HG03457 (cell line): ENCODE data around the gene NDUFA1.
"Not testable (repeated sequence)": the region's sequence is repeated elsewhere in the genome, so short reads cannot be mapped to it uniquely, and the experiment has no call there.

Experiments
- ATAC-seq: cut with Tn5 transposase; IDR thresholded peaks from one replicate; pipeline ENCODE4 v1.9.1; 2021; ENCODE audit warnings: moderate number of reproducible peaks; ENCODE audit not compliant: unreplicated experiment

Gene NDUFA1

DNA sequence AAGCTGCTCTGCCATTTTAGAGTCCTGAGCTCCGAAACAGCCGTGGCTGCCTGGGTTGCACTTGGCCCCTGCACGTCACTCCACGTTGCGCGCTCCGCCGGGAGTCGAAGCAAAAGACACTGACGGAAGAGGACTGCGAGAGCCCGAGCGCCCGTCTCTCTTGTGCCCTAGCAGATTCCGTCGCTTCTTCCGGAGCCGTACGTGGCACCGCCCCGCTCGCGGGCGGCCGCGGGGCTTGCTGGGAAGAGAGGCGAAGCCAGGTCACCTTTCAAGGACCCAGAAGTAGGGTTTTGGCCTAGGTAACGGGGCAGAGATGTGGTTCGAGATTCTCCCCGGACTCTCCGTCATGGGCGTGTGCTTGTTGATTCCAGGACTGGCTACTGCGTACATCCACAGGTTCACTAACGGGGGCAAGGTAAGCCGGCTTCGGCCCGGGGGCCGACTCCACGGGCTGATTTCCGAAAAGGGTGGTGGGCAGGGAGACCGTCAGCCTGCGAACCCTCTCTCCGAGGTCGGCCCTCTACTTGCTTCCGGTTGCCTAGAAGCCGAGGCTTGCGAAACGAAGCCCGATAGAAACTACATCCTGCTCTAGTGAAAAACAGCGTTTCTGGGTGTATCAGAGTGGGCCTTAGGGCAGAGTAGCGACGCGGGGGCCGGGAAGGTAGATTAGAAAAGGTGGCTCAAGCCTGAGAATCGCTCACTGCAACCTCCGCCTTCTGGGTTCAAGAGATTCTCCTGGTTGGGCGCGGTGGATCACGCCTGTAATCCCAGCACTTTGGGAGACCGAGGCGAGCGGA, at the start of gene NDUFA1, which contains the start of gene RNF113A:
NDUFA1 (plus strand) TSS at position 234 of the 797 bp plus-strand sequence; CDS start at position 314, 80 bp downstream.
RNF113A (minus strand) TSS at position 135 of the 797 bp plus-strand sequence; CDS start at position 15, 120 bp downstream.
- ATAC-seq: peak; percentile 94

DNA sequence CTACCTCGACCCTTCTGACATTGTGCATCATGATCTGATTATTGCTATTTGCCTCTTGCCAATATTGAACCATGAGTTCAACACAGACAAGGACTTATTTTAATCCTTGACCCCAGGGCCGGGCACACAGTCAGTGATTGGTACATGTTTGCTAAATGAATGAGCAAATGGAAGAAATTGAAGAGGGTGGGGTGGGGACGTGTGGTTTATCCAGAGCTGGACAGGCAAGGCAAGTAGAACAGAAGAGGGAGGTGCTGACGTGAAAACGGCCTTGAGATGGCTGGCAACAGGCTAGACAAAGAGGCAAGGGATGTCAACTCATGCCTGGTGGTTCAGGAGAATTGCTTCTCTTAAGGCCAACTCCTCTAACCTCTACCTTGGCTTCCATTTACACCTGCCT, 47.4 kb upstream of the NDUFA1 start:
- ATAC-seq: not testable (repeated sequence)

DNA sequence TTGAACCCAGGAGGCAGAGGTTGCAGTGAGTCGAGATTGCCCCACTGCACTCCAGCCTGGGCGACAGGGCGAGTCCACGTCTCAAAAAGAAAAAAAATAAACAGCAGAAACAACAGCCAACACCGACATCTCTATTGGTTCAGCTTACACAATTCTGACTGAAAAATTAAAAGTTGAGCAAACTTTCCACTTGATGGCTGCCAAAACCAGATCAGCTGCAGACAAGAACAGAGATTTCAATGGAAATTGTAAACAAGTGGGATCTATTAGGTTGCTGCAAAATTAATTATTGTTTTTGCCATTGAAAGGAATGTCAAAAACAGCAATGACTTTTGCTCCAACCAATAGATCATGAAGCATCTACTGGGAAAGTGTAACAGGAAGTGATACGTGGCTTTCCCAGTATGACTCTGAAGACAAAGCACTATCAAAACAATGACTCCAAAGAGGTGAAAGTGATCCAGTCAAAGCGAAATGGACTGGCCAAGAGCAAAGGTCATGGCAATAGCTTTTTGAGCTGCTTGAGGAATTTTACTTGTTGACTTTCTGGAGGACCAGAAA, 45.2 kb upstream of the NDUFA1 start:
- ATAC-seq: no peak

DNA sequence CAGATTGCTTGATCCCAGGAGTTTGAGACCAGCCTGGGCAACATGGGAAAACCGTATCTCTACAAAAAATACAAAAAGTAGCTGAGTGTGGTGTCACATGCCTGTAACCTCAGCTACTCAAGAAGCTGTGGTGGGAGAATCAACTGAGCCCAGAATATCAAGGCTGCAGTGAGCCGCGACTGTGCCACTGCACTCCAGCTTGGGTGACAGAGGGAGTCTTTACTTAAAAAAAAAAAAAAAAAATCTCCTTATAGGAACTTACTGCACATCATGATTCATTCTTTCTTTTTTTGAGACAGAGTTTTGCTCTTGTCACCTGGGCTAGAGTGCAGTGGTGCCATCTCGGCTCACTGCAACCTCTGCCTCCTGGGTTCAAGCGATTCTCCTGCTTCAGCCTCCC, 43.2 kb upstream of the NDUFA1 start:
- ATAC-seq: no peak

DNA sequence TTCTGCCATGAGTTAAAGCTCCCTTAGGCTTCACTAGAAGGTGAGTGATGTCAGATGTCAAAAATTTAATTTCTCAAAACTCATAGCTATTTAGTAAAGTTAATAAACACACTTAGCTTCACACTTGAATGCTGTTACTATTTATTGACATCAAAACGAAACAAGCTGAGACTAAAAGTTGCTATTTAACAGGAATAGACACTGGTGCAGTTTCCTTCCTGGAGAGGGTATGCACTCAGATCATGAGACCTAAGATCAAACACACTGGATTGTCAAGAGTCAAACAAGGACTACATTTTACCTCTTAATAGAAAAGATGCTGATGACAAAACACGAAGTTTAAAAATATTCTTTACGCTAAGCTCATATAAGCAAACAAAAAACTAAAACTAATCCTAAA, 37.7 kb upstream of the NDUFA1 start:
- ATAC-seq: no peak

DNA sequence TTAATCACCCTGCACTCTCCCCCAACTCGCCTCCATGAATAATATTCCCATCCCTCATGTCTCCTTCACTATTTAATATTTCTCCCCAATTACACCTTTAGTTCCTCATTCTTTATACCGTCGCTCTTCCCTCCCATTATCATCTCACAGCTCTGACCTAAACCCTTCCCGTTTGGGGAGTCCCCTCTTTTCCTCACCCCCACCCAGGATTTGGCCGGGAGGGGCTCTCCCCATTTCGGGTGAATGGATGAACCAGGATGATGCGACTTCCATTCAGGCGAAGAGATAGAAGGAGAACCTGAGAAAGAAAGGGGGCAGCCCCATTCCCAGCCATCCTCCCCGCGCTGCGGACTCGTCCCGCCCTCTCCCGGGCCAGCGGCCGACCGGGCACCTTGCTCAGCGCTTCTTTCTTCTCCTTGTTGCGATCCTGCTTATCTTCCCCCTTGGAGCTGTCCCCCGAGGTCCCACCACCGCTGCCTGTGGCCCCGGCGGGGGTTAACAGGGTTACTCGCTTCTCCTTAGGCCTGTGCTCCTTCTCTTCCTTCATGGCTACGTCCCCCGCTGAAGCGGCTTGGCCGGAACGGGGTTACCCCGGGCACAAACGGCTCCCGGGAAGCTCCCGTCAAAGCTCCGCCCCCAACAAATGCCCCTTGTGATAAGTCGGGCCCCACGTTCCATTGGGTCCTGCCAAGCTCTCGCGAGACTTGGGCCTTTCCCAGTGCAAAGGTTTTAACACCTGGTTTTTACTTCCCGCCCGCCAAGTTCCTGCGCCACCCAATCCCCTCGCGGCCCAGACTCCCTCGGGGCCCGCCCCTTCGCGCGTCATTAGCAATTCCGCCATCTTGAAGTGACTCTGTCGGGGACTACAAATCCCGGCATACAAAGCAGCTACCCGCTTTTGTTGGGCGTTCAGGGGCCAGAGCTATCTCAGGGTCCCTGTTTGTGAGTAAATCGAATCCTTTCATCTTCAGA, 19.0 kb upstream of the NDUFA1 start, which contains the start of gene UPF3B:
UPF3B (minus strand) TSS at position 582 of the 972 bp plus-strand sequence; CDS start at position 547, 35 bp downstream.
- ATAC-seq: peak; percentile 94

DNA sequence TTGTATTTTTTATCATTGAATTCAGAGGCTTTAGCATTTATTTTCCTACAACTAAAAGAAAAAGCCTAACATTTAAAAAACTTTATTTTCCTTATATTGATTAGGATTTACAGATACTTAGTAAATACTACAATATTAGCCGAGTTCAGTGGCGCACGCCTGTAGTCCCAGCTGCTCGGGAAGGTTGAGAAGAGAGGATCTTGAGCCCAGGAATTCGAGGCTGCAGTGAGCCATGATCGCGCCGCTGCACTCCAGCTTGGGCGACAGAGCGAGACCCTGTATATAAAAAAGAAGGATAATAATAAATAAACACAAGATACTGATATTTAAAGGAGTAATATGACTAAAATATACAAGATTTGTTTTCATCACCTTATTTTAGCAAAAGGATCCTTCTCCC, 18.2 kb upstream of the NDUFA1 start:
- no peak for ATAC-seq

DNA sequence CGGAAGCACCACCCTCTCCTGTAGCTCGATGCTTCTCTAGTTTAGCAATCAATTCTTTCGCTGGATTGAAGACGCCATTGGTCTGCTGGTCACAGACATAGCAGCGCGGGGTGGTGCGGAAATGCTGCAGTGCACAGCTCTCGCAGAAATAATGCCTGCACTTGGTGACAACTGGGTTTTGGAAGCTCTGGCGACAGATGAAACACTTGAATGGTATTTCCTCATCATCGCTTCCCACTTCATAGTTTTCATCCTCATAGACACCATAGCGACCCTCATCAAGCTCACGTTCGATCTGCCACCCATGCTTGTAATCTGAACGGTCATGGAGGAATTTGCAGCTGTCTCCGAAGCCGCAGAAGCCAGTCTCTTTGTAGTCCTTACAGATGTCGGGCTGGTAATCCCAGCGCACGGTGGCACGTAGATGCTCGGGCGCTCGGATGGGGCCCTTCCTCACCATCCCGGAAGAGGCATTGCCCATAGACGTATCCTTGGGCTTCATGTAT, 953 bp upstream of the NDUFA1 start:
- ATAC-seq: no peak

DNA sequence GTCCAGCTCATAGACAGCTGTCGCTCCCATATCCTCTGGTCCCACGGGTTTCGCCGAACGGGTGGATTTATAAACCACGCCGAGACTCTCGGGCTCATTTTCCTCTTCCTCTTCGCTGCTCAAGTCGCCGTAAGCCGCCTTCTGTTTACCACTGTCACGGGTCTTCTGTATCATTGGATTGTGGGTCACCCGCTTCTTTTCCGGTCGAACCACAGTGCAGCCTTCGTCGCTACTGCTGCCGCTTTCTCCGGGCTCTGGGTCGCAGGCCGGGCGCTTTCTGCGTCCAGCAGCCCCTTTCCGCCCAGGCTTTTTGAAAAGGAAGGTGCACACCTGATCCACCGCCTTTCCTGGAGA, 410 bp upstream of the NDUFA1 start:
- peak; percentile 21 for ATAC-seq

DNA sequence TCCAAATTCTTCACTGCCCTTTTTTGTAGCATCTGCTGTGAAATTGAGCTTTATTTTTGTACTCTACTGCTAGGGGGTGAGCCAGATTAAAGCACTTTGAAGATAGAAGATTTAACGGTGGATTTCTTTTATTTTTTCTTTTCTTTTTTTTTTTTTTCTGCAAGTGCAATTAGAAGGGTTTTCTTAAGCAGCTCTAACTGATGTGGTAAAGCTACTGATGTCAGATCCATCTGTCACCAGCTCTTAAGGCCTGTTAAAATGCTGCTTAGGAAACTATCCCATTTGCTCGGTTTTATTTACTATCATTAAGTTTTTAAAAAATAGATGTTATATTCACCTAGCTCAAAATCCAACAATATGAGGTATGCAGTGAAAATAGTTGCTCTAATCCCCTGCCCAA, 7.1 kb downstream of the NDUFA1 start:
- ATAC-seq: no peak

DNA sequence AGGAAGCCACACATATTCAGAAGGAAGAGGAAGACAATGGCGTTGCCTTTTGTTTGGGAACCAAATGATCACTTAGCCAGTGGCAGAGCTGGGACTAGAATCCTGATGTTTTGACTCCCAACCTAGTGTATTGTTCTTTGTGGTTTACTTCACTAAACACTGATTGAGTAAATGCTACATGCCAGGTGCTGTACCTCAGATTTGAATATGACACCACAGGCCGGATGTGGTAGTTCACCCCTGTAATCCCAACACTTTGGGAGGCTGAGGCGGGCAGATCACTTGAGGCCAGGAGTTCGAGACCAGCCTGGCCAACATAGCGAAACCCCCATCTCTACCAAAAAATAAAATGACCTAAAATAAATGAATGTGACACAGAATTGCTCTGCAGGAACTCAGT, 8.4 kb downstream of the NDUFA1 start:
- ATAC-seq: no peak

DNA sequence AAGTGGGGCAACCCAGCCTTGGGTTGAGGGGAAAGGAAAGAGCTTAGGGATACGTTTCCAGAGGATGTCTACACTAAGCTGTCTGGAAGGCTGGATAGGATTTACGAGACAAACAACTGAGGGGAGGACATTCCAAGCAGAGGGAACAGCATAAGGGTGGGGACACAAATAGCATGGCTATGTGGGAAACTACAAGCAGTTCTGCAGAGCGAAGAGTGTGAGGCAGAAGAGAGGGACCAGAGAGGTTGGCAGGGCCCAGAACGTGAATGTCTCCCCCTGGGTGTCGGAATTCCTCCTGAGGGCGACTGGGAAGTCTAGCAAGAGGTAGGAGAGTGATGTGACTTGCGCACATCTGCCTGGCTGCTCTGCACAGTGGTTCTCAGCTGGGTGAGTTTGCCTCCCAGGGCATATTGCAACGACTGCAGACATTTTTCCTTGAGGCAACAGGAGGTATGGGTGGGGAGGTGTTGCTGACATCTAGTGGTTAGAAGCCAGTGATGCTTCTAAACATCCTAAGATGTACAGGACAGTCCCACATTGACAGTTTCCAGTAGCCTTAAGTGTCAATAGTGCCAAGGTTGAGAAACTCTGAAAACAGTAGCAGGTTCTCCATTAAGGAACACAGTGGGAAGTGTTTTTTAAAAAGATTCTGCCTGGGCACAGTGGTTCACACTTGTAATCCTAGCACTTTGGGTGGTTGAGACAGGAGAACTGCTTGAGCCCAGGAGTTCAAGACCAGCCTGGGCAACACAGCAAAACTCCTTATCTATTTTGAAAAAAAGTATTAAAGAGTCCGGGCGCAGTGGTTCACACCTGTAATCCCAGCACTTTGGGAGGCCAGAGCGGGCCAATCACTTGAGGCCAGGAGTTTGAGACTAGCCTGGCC, 9.2 kb downstream of the NDUFA1 start:
- no peak for ATAC-seq

DNA sequence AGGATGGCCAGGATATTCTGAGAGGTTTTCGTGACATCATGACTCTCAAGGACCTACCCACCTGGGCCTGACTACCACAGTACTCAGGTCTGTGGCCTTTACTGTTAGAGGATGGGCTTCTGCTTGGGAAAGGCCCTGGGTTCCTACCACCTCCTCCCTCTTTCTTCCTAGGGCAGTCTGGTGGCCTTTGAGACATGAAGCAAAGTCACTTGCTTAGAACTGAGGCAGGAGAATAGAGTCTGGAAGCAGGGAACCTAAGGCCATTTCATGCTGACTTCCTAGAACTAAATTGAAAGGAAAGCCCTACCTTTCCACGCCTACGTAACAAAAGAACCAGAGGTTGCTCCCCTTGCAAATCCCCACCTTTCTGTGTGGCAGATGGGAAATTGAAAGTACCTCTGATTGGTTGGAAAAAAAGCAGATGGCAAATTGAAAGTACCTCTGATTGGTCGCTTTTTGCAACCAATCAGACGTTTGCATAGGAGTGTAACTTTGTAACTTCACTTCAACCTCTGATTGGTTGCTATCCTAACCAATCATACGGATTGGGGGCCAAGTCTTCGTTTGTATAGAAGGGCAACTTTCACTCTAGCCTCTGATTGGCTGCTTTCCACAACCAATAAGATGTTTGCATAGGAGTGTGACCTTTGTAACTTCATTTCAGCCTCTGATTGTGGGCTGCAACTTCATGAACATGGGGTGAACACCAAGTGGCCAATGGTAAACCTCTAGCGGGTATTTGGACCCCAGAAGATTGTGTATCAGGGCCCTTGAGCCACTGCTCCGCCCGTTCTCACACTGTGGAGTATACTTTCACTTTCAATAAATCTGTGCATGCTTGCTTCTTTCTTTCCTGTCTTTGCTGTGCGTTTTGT, 14.2 kb downstream of the NDUFA1 start:
- no peak for ATAC-seq

DNA sequence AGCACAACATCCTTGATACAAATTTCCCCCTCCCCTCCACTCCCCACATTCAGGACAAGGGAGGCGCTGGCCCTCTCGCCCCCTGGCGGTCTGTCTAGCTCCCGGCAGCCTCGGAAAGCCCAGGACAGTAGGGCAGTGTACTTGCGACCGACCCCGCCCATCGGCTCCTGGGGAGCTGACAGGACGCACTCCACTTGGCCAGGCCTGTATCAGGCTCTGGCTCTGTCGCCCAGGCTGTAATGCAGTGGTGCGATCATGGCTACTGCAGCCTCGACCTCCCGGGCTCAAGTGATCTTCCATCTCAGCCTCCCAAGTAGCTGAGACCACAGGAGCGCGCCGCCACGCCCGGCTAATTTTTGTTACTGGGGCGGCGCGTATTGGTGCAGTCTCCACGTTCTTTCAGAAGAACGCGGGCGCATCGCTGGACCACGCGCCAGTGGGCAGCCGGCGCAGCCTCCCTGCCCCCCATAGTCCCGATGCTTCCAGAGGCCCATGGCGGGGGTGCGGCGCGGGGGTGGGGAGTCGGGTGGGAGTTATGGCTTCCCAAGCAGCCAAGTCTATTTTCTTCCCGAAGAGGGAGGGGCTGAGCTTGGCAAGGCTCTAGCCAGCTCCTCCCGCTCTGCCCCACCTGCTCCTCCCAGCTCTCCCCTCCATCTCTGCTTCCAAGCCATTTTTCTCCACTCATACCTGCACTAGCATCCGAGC, 16.2 kb downstream of the NDUFA1 start:
- ATAC-seq: no peak

DNA sequence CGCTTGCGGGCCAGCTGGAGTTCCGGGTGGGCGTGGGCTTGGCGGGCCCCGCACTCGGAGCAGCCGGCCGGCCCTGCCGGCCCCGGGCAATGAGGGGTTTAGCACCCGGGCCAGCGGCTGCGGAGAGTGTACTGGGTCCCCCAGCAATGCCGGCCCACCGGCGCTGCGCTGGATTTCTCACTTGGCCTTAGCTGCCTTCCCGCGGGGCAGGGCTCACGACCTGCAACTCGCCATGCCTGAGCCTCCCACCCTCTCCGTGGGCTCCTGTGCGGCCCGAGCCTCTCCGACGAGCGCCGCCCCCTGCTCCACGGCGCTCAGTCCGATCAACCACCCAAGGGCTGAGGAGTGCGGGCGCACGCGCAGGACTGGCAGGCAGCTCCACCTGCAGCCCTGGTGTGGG, 19.0 kb downstream of the NDUFA1 start:
- not testable (repeated sequence) for ATAC-seq

DNA sequence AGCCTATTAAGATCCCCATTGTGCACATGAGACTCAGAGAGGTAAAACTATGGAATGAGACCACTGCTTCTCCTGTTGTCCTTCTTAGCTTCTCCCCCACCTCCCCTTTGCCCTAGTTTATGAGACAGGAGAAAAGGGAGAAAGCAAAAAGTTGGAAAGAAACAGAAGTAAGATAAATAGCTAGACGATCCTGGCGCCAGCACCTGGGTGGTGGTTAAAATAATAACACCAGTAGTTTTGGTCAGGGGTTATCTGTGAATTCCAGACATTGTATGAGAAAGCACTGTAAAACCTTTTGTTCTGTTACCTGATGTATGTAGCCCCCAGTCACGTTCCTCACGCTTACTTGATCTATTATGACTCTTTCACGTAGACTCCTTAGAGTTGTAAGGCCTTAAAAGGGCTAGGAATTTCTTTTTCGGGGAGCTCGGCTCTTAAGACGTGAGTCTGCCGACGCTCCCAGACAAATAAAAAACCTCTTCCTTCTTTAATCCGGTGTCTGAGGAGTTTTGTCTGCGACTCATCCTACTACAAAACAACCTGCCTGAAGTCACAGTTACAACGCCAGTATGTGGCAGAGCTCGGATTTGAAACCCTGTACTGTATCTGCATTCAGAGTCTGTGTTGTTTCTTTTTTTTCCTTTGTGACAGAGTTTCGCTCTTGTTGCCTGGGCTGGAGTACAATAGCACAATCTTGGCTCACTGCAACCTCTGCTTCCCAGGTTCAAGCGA, 20.5 kb downstream of the NDUFA1 start:
- not testable (repeated sequence) for ATAC-seq

DNA sequence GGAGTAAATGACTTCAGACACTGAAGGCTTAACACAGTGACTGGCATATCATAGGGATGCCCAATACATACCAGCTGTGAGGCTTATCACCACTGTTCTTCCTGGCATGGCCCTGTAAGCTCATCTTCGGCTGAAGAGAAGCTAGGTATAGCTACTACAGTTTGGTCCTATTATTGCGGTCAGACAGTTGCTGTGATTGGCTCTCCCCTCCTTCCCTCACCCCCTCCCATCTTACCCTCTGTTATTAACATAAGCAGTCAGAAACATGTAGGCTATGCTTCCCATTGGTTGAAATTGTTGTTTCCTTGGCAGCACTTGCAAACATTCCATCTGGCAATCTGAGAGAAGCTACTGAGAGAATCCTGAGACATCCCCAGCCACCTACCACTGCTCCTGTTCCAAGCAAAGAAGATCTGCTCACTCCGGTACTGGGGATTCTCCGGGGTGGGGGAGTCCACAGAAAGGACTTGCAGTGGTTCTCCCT, 24.3 kb downstream of the NDUFA1 start, which contains the start of gene AKAP14:
AKAP14 (plus strand) TSS at position 51 of the 484 bp plus-strand sequence. CDS start 7,331 bp downstream, outside the sequence.
- no peak for ATAC-seq
